RWPE2 (cell line): ENCODE data around the gene ABHD15.

Source experiments
- ATAC-seq: fragments of 200-7000 bp; cut with Tn5 transposase; 3 replicates; pipeline ENCODE4 v1.9.1; 2021; ENCODE audit warnings: low read depth
- DNase-seq: peaks from one replicate; pipeline ENCODE4 v3.0.0-alpha.2; 2020; ENCODE audit warnings: low spot score
- H3K27ac ChIP-seq: fragments of 450-650 bp; 2 replicates; pipeline ENCODE4 v1.5.1; 2017; ENCODE audit warnings: mild to moderate bottlenecking; ENCODE audit not compliant: poor library complexity, severe bottlenecking
- H3K27me3 ChIP-seq: fragments of 250-450 bp; sonication (Bioruptor Pico); 2 replicates; pipeline ENCODE4 v1.5.1; 2021; ENCODE audit warnings: mild to moderate bottlenecking, moderate library complexity; ENCODE audit not compliant: insufficient read depth, poor library complexity, severe bottlenecking
- H3K36me3 ChIP-seq: fragments of 250-450 bp; sonication (Bioruptor Pico); 2 replicates; pipeline ENCODE4 v1.5.1; 2020; ENCODE audit warnings: low read depth, mild to moderate bottlenecking, moderate library complexity
- H3K4me1 ChIP-seq: fragments of 250-450 bp; sonication (Bioruptor Pico); 2 replicates; pipeline ENCODE4 v1.5.1; 2021; ENCODE audit warnings: mild to moderate bottlenecking, moderate library complexity; ENCODE audit not compliant: insufficient read depth, poor library complexity, severe bottlenecking
- H3K4me3 ChIP-seq: fragments of 250-450 bp; sonication (Bioruptor Pico); 2 replicates; pipeline ENCODE4 v1.5.1; 2021; ENCODE audit warnings: mild to moderate bottlenecking, moderate library complexity; ENCODE audit not compliant: severe bottlenecking
- H3K9me3 ChIP-seq: fragments of 250-450 bp; sonication (Bioruptor Pico); 2 replicates; pipeline ENCODE4 v1.5.1; 2021; ENCODE audit warnings: mild to moderate bottlenecking, moderate library complexity; ENCODE audit not compliant: severe bottlenecking
- TF ChIP-seq, protein P1 (sequence below): fragments of 450-650 bp; IDR thresholded peaks from one replicate; pipeline ENCODE4 v1.5.1; 2017; ENCODE audit warnings: mild to moderate bottlenecking, moderate library complexity; ENCODE audit not compliant: poor library complexity, severe bottlenecking

ABHD15 gene

DNA sequence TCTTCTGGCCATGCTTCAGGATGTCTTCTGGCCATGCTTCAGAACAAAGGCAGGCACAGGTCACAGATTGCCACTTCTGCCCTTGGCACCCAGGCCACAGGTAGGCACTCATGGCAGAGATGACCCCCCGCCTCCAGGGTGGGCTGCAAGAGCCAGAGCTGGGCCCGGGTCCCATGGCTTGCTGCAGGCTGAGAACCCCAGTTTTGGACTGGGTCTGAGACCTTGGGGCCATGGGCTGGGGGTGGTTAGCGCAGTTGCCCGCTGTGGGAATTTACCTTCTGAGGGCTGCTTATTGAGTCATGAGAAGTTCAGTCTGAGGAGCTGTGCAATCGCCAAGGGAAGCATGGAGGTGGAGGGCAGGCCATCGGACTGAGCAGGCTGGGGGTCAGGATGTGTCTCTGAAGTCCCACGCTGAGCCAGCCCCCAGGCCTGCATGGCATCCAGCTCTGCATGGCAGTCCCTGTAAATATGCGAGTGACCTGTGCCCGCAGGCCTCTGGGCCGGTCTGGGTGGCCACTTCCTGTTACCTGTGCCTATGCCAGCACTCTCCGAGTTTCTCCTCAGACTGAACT lies 27.8 kb upstream of the ABHD15 start:
- Histone ChIP-seq H3K27ac (no peak overlapping the region), H3K4me3 (peak overlapping the region; percentile 88), H3K4me1 (peaks cover 22% of the 10 kb centered on the region), H3K36me3 (no peaks in the 10 kb centered on the region), H3K9me3 (no peaks in the 10 kb centered on the region), H3K27me3 (no peaks in the 10 kb centered on the region)
- TF ChIP-seq, protein P1, sequence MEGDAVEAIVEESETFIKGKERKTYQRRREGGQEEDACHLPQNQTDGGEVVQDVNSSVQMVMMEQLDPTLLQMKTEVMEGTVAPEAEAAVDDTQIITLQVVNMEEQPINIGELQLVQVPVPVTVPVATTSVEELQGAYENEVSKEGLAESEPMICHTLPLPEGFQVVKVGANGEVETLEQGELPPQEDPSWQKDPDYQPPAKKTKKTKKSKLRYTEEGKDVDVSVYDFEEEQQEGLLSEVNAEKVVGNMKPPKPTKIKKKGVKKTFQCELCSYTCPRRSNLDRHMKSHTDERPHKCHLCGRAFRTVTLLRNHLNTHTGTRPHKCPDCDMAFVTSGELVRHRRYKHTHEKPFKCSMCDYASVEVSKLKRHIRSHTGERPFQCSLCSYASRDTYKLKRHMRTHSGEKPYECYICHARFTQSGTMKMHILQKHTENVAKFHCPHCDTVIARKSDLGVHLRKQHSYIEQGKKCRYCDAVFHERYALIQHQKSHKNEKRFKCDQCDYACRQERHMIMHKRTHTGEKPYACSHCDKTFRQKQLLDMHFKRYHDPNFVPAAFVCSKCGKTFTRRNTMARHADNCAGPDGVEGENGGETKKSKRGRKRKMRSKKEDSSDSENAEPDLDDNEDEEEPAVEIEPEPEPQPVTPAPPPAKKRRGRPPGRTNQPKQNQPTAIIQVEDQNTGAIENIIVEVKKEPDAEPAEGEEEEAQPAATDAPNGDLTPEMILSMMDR: peak; percentile 25
- ATAC-seq (no peak), DNase-seq (no peak)

DNA sequence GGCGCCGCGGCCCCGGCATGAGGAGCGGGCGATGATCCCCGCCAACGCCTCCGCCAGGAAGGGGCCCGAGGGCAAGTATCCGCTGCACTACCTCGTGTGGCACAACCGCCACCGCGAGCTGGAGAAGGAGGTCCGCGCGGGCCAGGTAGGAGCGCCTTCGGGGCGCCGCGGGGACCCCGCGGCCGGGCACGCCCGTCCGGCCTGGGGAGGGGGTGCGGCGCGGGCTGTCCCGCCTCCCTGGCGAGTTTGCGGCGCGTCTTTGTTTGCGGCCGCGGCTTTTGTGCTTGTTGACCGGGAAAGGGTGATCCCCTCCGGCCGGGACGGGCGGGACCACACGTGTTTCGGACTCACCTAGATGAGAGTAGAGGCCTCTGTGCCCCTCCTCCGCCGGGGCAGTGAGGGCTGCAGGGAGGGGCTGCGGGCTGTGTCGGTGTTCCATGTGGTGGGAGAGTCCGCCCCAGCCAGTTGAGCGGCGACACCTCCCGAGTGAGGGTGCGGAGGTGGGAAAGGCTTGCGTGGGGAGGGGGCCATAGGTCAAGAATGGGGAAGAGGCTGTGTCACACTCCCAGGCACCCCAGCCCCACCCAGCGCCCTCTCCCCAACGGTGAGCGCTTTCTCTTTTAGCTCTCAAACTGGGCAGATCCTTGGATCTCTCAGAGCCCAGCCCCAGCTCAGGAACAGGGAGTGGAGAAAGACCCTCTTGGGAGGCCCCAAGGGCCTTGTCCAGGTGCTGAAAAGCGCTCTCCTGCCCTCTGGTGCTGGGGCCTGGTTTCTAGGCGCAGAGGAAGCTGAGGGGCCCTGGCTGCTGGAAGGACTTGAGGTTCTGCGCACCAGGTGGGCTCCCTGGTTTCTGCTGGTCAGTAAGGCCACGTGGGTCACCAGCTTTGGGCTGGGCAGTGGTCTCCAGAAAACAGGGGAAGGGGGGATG lies 27.0 kb upstream of the ABHD15 start:
- no peak for ATAC-seq

DNA sequence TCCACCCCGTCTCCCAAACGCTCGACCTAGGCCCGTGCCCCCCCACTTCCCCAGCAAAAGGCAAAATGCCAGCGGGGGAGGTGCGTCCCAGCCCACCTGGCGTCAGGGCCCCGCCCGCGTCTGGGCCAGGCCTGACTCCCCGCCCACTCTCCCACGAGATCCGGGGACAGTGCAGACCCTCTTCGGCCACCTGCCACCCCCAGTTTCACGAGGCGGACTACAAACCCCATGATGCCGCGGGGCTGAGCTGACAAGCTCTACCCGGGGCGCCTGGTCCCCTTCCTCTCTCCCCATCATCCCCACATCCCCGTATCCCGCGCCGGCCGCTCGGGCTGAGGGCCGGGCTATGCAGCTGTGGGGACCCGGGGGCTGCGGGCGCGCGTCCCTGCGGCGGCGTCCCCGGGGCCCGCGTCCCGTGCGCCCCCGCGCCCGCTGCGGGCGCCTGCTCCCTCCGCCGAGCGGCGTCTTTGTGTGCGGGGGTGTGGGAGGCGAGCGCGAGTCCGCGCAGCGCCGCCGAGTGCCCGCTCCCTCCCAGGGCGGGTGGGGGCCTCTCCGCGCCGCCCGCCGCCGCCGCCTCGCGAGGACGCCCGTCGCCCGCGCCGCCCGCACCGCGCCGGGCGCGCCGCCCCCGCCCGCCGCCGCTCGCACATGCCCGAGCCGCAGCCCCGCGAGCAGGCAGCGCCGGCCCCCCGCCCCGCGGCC lies 26.2 kb upstream of the ABHD15 start, which contains the start of gene ANKRD13B:
Gene ANKRD13B (plus strand): TSS at position 283 of the 702 bp plus-strand sequence. CDS start 490 bp downstream, outside the sequence.
- TF ChIP-seq, protein P1: no peak
- Histone ChIP-seq H3K9me3 (no peaks in the 10 kb centered on the region), H3K27ac (peak within 1 kb of the TSS; percentile 80), H3K4me1 (peaks cover 23% of the 10 kb centered on the region), H3K4me3 (peak within 1 kb of the TSS; percentile 88), H3K27me3 (no peaks in the 10 kb centered on the region), H3K36me3 (no peaks in the 10 kb centered on the region)
- DNase-seq (no peak), ATAC-seq (no peak)

More for the DNA sequence above, 27.0 kb upstream of the ABHD15 start:
- Histone ChIP-seq H3K36me3 (no peaks in the 10 kb centered on the region), H3K27ac (peak overlapping the region; percentile 80), H3K4me1 (peaks cover 22% of the 10 kb centered on the region), H3K27me3 (no peaks in the 10 kb centered on the region), H3K9me3 (no peaks in the 10 kb centered on the region), H3K4me3 (peak overlapping the region; percentile 88)
- TF ChIP-seq, protein P1: peak; percentile 46
- DNase-seq: no peak

DNA sequence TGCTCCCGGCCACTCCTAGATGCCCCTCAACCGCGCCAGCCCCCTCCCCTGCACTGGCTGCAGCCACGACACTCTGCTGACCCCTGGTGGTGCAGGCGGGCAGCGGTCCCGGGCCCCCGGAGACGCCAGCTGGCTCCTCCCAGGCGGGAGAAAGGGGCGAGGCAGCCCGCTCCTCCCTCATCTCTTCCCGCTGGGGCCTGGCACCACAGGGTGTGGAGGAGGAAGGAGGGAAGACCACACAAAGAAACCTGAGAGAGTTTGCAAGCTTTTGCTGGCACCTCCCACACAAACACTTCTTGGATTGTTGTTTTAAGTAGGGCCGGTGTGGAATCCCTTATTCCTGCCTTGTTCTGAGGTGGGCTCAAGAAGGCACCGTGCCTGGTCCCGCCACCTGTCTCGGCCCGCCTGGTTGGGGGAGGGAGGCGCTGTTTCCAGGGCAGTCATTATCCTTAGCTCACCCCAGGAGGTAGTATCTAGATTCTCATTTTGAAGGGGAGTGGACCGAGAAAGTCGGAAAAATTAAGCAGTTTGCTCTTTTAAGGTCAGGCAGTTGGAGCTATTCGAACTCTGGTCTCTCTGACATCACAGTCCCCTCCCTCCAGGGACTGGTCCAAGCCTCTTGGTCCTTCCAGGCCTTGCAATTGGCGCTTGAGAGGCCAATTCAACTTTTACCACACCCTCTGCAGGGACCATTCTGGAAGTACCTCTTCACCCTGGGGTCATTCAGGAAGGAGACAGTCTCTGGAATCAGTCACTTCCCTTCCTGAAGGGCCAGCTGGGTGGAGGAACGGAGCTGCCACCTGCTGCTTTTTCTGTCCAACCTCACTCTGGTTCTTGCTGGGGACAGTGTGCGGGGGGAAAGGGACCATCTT lies 25.1 kb upstream of the ABHD15 start:
- Histone ChIP-seq H3K9me3 (no peaks in the 10 kb centered on the region), H3K27me3 (no peaks in the 10 kb centered on the region), H3K4me1 (peaks cover 32% of the 10 kb centered on the region), H3K27ac (peak overlapping the region; percentile 80), H3K36me3 (no peaks in the 10 kb centered on the region), H3K4me3 (peak overlapping the region; percentile 20)
- TF ChIP-seq, protein P1: peak; percentile 98
- DNase-seq (no peak), ATAC-seq (peak; percentile 66)
